ENCODE measurements around the gene PRSS21. TPM values are rescaled to one million over a fixed set of nuclear protein-coding genes. Genes with fewer than 3 reads are reported as not detected.

Gene PRSS21
- total RNA-seq, 1 donor from 2014 or later, result not detected

DNA sequence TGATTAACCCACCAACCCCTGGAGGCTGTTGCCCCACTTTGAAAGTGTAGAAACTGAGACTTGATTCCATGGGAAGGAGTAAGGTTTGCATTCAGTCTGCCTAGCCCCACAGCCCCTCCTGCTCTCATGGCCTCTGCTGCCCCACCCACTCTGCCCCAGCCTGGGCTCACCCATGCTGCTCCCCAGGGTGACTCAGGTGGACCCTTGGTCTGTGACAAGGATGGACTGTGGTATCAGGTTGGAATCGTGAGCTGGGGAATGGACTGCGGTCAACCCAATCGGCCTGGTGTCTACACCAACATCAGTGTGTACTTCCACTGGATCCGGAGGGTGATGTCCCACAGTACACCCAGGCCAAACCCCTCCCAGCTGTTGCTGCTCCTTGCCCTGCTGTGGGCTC lies 12.3 kb upstream of the PRSS21 start:
- ATAC-seq, result no peak
- no peak for DNase-seq (ENCODE audit: low spot score)

DNA sequence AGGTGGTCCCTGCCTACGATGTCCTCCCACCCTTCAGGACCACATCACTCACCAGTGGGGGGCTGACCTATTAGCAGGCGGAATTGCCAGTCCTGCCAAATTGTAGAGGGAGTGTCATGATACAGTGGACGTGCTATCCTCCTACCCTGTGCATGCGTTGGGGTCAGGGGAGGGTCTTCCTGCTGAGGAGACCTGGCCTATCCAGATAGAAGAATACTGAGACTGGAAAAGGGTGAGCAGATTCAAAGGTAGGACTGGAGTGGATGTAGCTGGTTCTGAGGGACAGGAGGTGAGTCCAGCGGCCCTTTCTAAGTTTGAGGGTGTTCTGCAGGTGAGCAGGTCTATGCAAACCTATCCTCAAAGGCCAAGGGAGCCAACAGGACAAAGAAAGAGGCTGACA lies 10.8 kb upstream of the PRSS21 start:
- DNase-seq (ENCODE audit: low spot score) (no peak), ATAC-seq (no peak)

DNA sequence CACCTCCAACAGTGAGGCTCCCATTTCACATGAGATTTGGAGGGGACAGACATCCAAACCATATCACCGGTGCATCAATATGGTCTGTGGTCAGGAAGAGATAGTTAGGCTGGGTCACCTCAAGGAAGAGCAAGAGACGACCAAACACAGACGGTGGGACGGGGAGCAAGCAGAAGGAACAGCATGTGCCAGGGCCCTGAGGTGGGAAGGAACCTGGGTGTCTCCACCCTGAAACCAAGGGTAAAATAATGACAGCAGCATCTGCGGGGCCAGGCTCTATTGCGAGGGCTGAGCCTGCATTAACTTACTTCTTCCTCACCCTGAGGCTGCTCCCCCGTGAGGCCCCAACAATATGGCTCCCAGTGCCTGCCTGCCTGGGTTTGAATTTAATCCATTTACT lies 8.9 kb upstream of the PRSS21 start:
- no peak for DNase-seq (ENCODE audit: low spot score)
- ATAC-seq, result no peak

DNA sequence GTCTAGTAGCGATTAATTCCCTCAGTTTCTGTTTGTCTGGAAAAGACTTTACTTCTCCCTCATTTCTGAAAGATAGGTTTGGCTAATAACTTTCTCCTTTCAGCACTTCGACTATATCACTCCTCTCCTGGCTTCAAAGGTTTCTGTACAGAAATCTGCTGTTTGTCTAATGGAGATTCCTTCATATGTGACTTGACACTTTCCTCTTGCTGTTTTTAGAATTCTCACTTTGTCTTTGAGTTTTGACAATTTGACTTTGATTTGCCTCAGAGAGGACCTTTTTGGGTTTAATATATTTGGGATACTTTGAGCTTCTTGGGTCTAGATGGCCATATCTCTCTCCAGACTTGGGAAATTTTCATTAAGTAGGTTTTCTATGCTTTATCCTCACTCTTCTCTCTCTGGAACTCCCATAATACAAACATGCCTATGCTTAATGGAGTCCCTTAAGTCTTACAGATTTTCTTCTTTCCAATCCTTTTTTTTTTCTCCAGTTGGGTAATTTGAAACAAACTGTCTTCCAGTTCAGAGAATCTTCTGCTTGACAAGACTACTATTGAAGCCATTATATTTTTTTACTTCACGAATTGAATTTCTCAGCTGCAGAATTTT lies 7.8 kb upstream of the PRSS21 start:
- ATAC-seq, result no peak

DNA sequence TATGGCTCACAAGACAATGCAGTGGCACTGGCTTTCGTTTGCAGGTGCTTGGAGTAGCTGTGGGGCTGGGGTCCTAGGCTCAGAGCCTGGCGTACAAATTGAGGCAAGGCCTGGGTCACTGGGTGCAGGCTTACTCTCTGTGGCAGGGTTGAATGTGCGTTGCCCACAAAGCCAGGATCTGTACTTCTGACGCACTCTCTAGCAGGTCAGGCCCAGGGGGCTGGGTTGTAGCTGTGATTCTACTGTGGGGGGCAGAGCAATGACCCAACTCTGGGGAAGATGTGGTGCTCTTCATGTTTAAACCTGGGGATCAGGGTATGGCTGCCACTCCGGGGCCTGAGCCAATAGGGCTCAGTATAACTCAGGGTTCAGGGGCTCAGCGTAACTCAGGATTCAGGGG lies 6.4 kb upstream of the PRSS21 start:
- ATAC-seq, result no peak
- DNase-seq (ENCODE audit: low spot score), result no peak

More for the DNA sequence above, 7.8 kb upstream of the PRSS21 start:
- no peak for DNase-seq (ENCODE audit: low spot score)

DNA sequence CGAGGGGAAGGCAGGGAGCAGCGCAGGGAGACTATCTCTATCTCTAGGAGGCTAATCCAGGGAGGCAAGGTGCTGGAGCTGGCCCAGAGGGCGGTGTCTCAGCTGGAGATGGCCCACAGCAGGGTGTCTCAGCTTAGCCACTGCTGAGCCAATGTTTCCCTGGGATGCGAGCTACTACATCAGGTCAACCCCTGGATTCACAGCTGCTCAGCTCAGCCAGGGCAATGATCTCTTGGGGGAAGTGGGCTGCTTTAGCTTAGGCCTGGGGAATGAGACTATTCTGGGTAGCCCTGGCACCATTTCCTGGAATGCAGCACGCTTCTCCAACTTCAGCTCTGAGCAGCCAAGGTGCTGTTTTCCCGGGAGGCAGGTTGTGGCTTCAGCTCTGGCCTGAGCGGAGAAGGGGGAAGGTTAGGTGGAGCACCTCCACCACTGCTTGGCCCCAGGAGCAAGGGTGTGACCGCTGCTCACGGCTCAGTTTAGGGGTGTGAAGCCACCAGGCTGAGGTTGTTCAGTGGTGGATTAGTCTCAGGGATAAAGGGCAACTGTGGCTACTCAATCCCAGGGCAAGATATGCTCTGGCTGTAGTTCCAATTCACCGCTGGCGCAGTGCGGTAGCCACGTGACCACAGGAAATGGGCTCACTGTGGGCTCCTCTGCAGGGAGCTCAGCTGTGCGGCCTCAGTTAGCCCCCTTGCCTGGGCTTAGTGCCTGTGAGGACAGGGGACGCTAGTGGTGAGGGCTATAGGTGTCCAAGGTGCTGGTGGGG lies 5.2 kb upstream of the PRSS21 start:
- ATAC-seq (no peak), DNase-seq (ENCODE audit: low spot score) (no peak)

DNA sequence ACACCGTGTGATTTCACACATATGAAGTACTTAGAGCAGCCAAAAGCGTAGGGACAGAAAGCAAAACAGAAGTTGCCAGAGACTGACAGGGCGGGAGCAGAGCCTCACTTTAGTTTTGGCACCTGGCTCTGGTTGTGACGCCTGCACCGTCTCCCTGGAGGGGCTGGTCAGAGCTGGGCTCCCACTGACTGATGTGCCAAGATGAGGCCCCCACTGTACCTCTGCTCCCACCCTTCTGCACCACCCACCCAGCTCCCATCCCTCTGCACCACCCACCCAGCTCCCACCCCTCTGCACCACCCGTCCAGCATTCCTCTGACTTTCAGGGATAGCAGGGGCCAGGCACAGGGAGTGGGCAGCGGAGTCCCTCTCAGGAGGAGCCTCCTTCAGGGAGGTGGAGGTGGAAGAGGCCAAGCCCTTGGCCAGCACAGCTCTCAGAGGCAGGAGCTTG lies 3.2 kb upstream of the PRSS21 start:
- DNase-seq (ENCODE audit: low spot score), result no peak
- ATAC-seq, result no peak

DNA sequence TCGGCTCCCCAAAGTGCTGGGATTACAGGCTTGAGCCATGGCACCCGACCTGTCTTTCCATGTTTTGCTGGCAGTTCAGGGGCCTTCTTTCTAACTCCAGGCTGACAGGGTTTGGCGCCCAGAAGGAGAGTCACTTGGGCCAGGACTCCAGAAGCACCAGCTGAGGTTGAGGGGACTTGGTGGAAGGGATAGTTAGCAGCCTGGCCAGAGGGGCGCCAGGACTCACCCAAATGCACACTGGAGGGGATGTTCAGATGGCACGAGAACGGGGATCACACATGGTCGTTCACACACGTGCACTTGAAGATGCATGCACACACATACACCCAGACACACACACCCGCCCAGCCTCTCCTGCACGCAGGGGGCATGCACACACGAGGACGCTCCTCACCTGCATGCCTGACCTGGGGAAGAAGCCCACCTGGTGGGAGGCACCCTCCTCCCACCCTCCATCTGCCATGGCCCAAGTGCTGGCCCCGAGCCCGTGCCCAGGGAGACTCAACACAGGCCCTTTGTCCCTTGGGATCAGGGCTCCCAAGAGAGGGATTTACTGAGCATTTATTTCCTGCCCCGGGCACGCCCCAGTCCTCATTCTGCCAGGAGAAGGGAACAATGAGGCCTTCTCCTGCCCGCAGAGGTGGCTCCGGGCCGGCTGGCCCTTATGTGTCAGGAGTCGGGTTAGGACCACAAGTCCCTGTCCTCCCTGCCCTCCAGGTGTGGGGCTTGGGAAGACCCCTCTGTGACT lies 2.3 kb upstream of the PRSS21 start:
- DNase-seq (ENCODE audit: low spot score) (no peak), ATAC-seq (no peak)

DNA sequence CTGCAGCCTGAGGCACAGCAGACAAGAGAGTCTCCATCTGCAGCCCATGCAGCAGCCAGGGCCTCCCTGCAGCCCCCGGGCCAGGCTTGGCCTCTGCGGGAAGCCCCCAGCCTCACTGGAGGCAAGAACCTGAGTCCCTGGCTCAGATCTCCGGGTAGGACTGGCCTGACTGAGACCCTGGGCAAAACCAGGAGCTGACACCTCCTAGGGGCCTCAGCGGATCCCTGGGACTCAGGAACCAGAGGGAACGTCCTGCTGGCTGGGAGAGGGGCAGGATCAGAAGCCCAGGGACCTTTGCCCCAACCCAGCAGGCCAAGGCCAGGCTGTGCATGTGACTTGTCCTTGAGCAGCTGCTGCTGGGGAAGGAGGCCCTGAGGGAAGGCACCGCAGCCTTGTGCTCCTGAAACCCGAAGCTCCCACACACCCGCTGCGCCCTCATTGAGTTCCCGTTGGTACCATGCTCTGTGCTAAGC lies 1.7 kb upstream of the PRSS21 start:
- no peak for ATAC-seq
- no peak for DNase-seq (ENCODE audit: low spot score)

DNA sequence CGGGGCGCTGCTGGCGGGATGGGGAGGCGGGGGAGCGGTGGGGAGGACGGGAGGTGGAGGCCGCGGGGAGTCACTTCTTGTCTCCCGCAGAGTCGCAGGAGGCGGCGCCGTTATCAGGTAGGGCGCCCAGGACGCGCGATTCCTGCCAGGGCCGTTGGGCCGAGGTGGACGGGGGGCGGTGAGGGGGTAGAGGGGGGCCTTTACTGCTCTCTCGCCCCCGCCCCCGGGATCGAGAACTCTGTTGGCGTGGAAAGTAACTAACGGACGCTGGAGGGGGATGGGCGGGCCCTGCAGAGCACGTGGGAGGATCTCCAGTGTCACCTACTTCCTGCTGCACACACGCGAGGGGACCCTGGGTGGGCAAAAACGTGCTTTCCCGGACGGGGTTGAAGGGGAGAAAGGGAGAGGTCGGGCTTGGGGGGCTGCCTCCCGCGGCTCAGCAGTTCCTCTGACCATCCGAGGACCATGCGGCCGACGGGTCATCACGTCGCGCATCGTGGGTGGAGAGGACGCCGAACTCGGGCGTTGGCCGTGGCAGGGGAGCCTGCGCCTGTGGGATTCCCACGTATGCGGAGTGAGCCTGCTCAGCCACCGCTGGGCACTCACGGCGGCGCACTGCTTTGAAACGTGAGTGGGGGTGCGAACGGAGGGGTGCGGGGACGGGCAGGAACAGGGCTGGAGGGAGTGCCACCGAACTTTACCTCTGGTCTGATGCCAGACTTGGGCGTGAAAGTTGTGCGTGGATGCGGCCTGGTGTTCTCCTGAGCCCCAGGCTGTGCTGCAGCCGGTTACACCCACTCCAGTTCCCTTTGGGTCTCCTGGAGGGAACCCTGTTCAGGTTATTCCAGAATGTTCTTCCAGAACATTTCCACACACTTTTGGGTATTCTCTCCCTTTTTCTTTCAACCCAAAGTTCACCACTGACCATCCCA lies 569 bp downstream of the PRSS21 start:
- DNase-seq (ENCODE audit: low spot score) (no peak), ATAC-seq (no peak)

DNA sequence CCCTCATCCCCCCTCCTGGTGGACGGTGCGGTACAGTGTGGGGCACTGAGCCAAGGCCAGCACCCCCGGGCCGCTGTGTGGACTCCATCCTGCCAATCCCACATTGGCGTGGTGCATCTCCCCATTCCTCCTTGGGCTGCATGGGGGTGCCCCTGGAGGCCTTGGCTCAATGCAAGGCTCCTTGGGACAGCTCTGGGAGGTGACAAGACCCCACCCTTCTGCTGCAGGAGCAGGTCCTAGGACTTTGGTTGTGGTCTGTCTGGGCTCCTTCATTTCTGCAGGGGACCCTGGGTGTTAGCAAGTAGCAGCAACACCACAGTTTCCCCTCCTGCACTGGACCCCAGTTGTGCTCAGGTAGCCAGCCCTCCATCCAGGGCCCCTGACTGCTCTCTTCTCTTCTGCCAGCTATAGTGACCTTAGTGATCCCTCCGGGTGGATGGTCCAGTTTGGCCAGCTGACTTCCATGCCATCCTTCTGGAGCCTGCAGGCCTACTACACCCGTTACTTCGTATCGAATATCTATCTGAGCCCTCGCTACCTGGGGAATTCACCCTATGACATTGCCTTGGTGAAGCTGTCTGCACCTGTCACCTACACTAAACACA lies 1.3 kb downstream of the PRSS21 start:
- ATAC-seq, result no peak
- no peak for DNase-seq (ENCODE audit: low spot score)

DNA sequence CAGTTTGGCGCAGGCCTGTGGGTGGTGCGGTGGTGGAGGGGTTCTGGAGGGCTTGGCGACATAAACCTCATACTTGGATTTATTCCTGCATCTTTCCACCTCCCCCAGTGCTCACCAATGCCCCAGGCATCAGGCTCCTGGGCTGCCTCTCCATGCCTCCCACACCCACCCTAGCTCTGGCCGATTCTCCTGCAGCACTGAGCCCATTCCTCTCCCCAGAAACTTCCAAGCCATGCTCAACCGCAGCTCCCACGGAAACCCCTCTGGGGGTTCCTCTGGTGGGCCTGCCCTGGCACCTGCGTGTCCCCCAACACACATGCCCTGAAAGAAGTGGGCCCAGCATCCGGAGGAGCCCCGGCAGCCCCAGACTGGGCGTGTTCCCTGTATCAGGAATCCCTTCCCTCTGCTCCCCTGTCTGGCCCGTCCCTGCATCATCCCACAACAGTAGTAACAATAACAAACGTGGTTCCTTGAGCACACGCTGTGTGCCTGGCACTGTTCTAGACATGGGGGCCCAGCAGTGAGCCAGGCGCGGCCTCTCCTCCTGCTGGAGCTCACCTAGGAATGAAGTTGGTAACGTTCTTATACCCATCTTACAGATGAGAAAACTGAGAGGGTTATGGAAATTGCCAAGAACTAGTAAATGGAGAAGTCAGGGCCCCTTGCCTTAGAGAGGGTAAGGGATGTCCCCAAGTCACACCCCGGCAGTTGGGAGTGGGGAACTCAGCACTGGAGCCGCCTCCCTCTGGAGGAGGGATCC lies 2.3 kb downstream of the PRSS21 start:
- no peak for DNase-seq (ENCODE audit: low spot score)
- no peak for ATAC-seq

DNA sequence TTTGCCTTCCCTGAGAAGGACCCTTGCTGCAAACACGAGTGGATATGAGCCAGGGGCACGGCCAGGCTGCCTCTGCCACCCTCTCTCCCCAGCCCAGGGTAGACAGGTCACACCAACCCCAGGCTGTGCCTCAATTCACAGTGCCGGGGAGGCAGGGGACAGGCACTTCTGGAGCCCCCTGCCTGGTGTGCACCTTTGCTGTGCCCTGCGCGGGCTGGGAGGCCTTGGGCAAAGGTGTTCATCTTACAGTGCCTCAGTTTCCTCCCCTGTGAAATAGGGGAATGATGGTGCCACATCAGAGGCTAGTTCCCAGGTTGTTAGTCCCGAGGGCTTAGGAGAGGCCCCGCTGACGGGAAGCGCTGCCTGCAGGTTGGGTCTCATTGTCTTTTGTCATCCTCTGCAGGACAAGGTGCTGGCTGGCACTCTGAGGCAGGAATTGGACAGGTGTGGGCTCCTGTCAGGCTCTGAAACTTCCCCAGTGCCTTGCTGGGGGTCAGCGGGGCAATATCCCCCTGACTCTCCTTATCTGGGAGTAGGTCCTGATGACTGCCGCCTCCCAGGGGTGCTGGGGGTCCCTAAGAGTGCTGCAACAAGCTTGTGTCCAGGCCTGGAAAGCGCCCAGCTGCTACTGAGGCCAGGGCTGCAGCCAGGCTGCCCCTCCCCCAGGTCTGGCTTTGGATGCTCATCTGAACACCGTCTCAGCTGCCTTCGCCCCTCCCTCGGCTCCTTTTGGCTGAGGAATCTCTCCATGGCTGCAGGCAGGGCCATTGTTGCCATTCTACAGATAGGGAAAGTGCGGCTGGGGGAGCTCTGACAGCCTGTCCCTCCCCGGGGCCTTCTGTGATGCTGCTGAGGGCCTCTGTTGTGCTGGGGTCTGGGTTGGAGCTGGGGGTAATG lies 3.1 kb downstream of the PRSS21 start:
- DNase-seq (ENCODE audit: low spot score) (no peak), ATAC-seq (no peak)

DNA sequence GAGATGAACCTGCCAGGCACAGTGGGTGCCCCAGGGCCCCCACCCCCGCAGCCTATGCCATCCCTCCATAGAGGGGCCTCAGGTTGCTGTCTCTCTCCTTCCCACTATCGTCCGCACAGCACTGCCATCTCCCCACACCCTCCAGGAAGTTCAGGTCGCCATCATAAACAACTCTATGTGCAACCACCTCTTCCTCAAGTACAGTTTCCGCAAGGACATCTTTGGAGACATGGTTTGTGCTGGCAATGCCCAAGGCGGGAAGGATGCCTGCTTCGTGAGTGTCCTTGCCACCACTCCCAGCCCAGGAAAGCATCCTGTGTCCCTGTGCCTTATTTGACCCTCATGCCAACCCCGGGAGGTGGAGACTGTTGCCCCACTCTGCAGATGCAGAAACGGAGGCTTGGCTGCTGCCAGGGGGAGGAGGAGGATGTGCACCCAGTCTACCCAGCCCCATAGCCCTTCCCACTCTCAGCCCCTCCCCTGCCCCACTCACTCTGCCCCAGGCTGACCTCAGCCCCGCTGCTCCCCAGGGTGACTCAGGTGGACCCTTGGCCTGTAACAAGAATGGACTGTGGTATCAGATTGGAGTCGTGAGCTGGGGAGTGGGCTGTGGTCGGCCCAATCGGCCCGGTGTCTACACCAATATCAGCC lies 3.9 kb downstream of the PRSS21 start:
- no peak for DNase-seq (ENCODE audit: low spot score)

DNA sequence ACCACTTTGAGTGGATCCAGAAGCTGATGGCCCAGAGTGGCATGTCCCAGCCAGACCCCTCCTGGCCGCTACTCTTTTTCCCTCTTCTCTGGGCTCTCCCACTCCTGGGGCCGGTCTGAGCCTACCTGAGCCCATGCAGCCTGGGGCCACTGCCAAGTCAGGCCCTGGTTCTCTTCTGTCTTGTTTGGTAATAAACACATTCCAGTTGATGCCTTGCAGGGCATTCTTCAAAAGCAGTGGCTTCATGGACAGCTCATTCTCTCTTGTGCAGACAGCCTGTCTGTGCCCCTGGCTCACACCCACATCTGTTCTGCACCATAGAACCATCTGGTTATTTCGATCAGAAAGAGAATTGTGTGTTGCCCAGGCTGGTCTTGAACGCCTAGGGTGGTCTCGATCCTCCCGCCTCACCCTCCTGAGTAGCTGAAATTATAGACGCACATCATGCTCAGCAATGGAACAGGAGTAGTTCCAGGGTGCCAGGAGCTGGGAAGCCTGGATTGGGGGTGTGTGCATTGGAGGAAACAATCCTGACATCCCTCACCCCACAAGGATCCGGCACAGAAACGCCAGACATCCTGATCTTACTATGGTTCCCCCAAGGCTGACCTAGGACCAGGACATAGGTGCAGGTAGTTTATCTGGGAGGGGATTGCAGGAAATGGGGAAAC lies 4.6 kb downstream of the PRSS21 start:
- DNase-seq (ENCODE audit: low spot score), result no peak

More for the DNA sequence above, 3.9 kb downstream of the PRSS21 start:
- no peak for ATAC-seq

DNA sequence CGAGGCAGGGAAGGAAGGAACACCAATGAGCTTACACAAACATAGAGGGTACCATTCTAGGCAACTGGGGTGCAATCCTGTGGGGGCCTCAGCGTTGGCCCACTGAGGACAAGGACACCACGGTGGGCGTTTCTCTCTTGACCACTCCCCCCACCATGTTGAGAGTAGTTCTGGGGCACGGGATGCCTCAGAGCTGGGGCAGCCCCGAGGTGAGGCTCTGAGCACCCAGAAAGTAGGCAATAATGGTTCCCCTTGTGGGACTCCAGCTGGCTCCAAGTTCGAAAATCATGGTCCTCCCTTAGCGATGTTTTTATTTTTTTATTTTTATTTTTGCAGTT lies 5.1 kb downstream of the PRSS21 start:
- DNase-seq (ENCODE audit: low spot score) (no peak), ATAC-seq (no peak)

More for the DNA sequence above, 4.6 kb downstream of the PRSS21 start:
- no peak for ATAC-seq

DNA sequence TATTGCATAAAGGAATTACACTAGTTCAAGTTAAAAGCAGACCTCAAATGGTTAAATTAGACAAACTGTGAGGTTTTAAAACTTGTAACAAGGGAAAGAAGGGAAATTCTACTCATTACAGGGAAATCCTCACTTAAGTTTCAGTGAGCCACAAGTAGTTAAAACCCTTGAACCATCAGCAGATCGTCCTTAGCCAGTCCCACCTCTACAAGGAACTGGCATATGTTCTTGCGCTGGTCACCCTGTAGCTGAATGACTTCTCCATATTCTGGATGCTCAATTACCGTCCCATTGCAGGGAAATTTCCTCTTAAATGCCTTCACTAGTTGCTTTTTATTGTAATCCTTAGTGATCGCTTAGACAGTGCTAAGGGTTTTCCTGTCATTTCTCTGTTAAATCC lies 5.5 kb downstream of the PRSS21 start:
- ATAC-seq, result no peak

DNA sequence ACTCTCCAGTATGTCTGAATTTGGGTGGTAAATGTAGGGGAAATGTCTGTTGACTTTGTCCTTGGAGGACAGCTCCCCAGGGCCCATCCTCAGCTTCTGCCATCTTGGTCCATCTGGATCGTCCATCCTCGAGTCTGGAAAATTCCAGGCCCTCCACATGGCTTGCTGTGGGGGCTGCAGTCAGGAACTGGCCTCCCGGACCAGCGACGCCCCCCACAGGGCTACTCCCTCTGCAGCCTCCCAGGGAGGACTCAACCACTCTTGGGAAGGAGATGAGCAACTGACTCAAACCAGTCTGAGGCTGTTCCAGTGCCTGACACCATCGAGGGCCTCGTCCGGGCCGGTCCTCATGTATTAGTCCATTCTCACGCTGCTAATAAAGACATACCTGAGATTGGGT lies 7.6 kb downstream of the PRSS21 start:
- DNase-seq (ENCODE audit: low spot score) (no peak), ATAC-seq (no peak)

More for the DNA sequence above, 5.5 kb downstream of the PRSS21 start:
- no peak for DNase-seq (ENCODE audit: low spot score)
